Activated CD4-positive, alpha-beta T cell treated with anti-CD3 and anti-CD28 coated beads, Interleukin-2, amount 10 ng/mL, durations not matched to agents 24 days and 14 days (primary cell): ENCODE measurements around the gene RRAGC. TPM values are rescaled to one million over a fixed set of nuclear protein-coding genes. Genes with fewer than 3 reads are reported as not detected.
"Not testable (repeated sequence)": the region's sequence is repeated elsewhere in the genome, so short reads cannot be mapped to it uniquely, and the experiment has no call there.

Source experiments
- DNase-seq: peaks from one replicate; pipeline ENCODE4 v3.0.0; 2022
- H3K27ac Mint-ChIP-seq: one replicate; pipeline ENCODE4 v1.8.0; 2022; ENCODE audit warnings: mild to moderate bottlenecking, mixed read lengths
- H3K27me3 Mint-ChIP-seq: one replicate; pipeline ENCODE4 v1.8.0; 2022; ENCODE audit warnings: mixed read lengths
- H3K36me3 Mint-ChIP-seq: one replicate; pipeline ENCODE4 v1.8.0; 2022; ENCODE audit warnings: low read depth, mild to moderate bottlenecking, mixed read lengths
- H3K4me1 Mint-ChIP-seq: one replicate; pipeline ENCODE4 v1.8.0; 2021; ENCODE audit warnings: mixed read lengths
- H3K4me3 Mint-ChIP-seq: one replicate; pipeline ENCODE4 v1.8.0; 2022; ENCODE audit warnings: mild to moderate bottlenecking, moderate library complexity, mixed read lengths
- H3K9me3 Mint-ChIP-seq: one replicate; pipeline ENCODE4 v1.8.0; 2021; ENCODE audit warnings: mixed read lengths
- intact Hi-C: fragments of 100-400 bp; cut with micrococcal nuclease; formaldehyde crosslinking; loops from one replicate; pipeline ENCODE4 v1.15.1; 2023
- total RNA-seq: library from RNA; stranded (reverse); gene quantifications from 2 replicates; pipeline ENCODE4 v1.2.3, GENCODE V29; 2022

Gene RRAGC
- total RNA-seq, 1 donor from 2014 or later = 10.9 TPM

DNA sequence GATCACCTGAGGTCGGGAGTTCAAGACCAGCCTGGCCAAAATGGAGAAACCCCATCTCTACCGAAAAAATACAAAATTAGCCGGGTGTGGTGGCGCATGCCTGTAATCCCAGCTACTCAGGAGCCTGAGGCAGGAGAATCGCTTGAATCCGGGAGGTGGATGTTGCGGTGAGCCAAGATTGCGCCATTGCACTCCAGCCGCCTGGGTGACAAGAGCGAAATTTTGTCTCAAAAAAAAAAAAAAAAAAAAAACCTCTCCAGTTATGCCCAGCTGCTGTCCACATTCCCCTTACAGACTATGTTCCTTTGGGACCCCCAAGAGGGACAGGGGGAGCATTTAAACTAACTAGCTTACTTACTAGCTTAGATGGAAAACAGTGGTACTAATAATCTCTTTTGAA is 23.3 kb downstream of the RRAGC start:
- H3K27ac Mint-ChIP-seq, DNase-seq, H3K9me3 Mint-ChIP-seq, H3K4me3 Mint-ChIP-seq, intact Hi-C loops, H3K4me1 Mint-ChIP-seq: not testable (repeated sequence)
- Mint-ChIP-seq H3K27me3 (peaks cover 15% of the 10 kb centered on the region), H3K36me3 (peaks cover 18% of the 10 kb centered on the region)

GRCh38 chr1:38834937-38835827 is 24.4 kb downstream of the RRAGC start:
- intact Hi-C loops = no loop called here

DNA sequence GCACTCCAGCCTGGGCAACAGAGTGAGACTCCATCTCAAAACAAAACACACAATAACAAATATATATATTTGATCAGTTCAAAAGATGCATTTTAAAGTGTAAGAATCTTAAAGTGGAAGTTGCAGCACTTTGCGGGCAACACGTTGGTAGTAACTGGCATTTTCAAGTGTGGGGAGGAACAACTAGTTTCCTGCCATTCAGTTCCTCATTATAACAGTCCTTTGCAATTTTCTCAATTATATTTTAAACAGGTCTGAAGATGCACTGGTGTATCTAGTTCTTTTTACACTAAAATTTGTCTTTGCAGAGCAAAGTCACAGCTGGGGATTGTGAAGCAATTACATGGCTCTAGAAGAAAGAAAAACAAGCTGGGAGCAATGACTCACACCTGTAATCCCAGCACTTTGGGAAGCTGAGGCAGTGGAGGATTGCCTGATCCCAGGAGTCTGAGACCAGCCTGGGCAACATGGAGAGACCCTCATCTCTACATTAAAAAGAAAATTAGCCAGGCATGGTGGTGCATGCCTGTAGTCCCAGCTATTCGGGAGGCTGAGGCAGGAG is 25.3 kb downstream of the RRAGC start:
- Mint-ChIP-seq H3K4me3 (no peak overlapping the region), H3K27me3 (peaks cover 27% of the 10 kb centered on the region), H3K27ac (no peak overlapping the region), H3K4me1 (peaks cover 2% of the 10 kb centered on the region), H3K9me3 (no peaks in the 10 kb centered on the region), H3K36me3 (peaks cover 11% of the 10 kb centered on the region)
- DNase-seq = no peak
- intact Hi-C loops = no loop called here

More at GRCh38 chr1:38834937-38835827, 24.4 kb downstream of the RRAGC start:
- Mint-ChIP-seq H3K4me3 (no peak overlapping the region), H3K4me1 (peaks cover 2% of the 10 kb centered on the region), H3K9me3 (no peaks in the 10 kb centered on the region), H3K27ac (no peak overlapping the region), H3K36me3 (peaks cover 14% of the 10 kb centered on the region), H3K27me3 (peaks cover 20% of the 10 kb centered on the region)
- DNase-seq = peak; percentile 88

GRCh38 chr1:38833146-38833545 is 26.4 kb downstream of the RRAGC start:
- Mint-ChIP-seq H3K27me3 (peaks cover 31% of the 10 kb centered on the region), H3K4me1 (peaks cover 2% of the 10 kb centered on the region), H3K27ac (no peak overlapping the region), H3K36me3 (peaks cover 3% of the 10 kb centered on the region), H3K4me3 (no peak overlapping the region), H3K9me3 (no peaks in the 10 kb centered on the region)
- DNase-seq = no peak
- intact Hi-C loops = no loop called here

- no peak overlapping the region for H3K4me3 Mint-ChIP-seq
- DNase-seq = no peak
- H3K36me3 Mint-ChIP-seq = no peaks in the 10 kb centered on the region
- H3K4me1 Mint-ChIP-seq = peaks cover 2% of the 10 kb centered on the region
- no peaks in the 10 kb centered on the region for H3K9me3 Mint-ChIP-seq
- H3K27me3 Mint-ChIP-seq = peaks cover 31% of the 10 kb centered on the region
- intact Hi-C loops = no loop called here
- H3K27ac Mint-ChIP-seq = no peak overlapping the region
Measured at GRCh38 chr1:38832370-38832734, 27.2 kb downstream of the RRAGC start.

GRCh38 chr1:38831731-38832369 is 27.7 kb downstream of the RRAGC start:
- DNase-seq = no peak
- intact Hi-C loops = no loop called here
- Mint-ChIP-seq H3K4me1 (peaks cover 2% of the 10 kb centered on the region), H3K4me3 (no peak overlapping the region), H3K27me3 (peaks cover 34% of the 10 kb centered on the region), H3K9me3 (no peaks in the 10 kb centered on the region), H3K36me3 (no peaks in the 10 kb centered on the region), H3K27ac (no peak overlapping the region)

- Mint-ChIP-seq H3K9me3 (no peaks in the 10 kb centered on the region), H3K4me3 (no peak overlapping the region), H3K27me3 (peaks cover 40% of the 10 kb centered on the region), H3K36me3 (no peaks in the 10 kb centered on the region), H3K27ac (no peak overlapping the region), H3K4me1 (no peaks in the 10 kb centered on the region)
- DNase-seq = no peak
- intact Hi-C loops = no loop called here
Measured at GRCh38 chr1:38829368-38829767, 30.2 kb downstream of the RRAGC start.

DNA sequence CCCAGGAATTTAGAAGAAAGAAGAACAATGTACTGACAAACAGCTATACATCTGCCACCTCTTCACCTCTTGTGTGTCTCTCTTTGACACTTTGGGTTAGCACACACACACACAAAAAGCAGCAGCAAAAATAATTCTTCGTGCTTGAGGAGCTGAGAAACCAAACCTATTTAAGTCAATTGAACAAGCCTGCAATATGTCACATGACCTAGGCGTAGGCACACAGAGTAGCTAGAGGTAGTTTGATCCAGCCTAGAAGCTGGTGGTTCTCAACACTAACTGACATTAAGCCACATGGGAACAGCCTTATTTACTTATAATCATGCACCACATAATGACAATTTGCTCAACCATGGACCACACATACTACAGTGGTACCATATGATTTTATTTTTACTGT is 32.3 kb downstream of the RRAGC start:
- Mint-ChIP-seq H3K27ac (no peak overlapping the region), H3K4me3 (no peak overlapping the region), H3K4me1 (no peaks in the 10 kb centered on the region), H3K36me3 (no peaks in the 10 kb centered on the region), H3K27me3 (peaks cover 31% of the 10 kb centered on the region), H3K9me3 (no peaks in the 10 kb centered on the region)
- DNase-seq = no peak
- intact Hi-C loops = no loop called here

- no peak for DNase-seq
- Mint-ChIP-seq H3K9me3 (no peaks in the 10 kb centered on the region), H3K36me3 (no peaks in the 10 kb centered on the region), H3K4me3 (no peak overlapping the region), H3K27me3 (peaks cover 31% of the 10 kb centered on the region), H3K4me1 (no peaks in the 10 kb centered on the region), H3K27ac (no peak overlapping the region)
- intact Hi-C loops = no loop called here
Measured at GRCh38 chr1:38826886-38827285, 32.7 kb downstream of the RRAGC start.

GRCh38 chr1:38826262-38826661 is 33.3 kb downstream of the RRAGC start:
- no peak for DNase-seq
- intact Hi-C loops = no loop called here
- Mint-ChIP-seq H3K4me1 (no peaks in the 10 kb centered on the region), H3K4me3 (no peak overlapping the region), H3K27me3 (peaks cover 37% of the 10 kb centered on the region), H3K36me3 (no peaks in the 10 kb centered on the region), H3K9me3 (no peaks in the 10 kb centered on the region), H3K27ac (no peak overlapping the region)

- Mint-ChIP-seq H3K4me3 (no peak overlapping the region), H3K36me3 (no peaks in the 10 kb centered on the region), H3K4me1 (peaks cover 2% of the 10 kb centered on the region), H3K9me3 (no peaks in the 10 kb centered on the region), H3K27me3 (peaks cover 52% of the 10 kb centered on the region), H3K27ac (no peak overlapping the region)
- no peak for DNase-seq
- intact Hi-C loops = no loop called here
Measured at GRCh38 chr1:38820860-38821259, 38.7 kb downstream of the RRAGC start.

GRCh38 chr1:38819516-38819915 is 40.1 kb downstream of the RRAGC start:
- Mint-ChIP-seq H3K9me3 (no peaks in the 10 kb centered on the region), H3K27ac (no peak overlapping the region), H3K4me3 (no peak overlapping the region), H3K4me1 (peaks cover 3% of the 10 kb centered on the region), H3K36me3 (no peaks in the 10 kb centered on the region), H3K27me3 (peaks cover 59% of the 10 kb centered on the region)
- DNase-seq = no peak
- intact Hi-C loops = loop anchor here (5.0 kb wide), 1 partner anchor 772 kb away; the partner anchor contains the start of gene POU3F1

- intact Hi-C loops = loop anchor here (5.0 kb wide), 1 partner anchor 772 kb away; the partner anchor contains the start of gene POU3F1
Measured at GRCh38 chr1:38819040-38819439, 40.5 kb downstream of the RRAGC start.

More at GRCh38 chr1:38819040-38819439, 40.5 kb downstream of the RRAGC start:
- Mint-ChIP-seq H3K4me1 (peaks cover 3% of the 10 kb centered on the region), H3K36me3 (no peaks in the 10 kb centered on the region), H3K27me3 (peaks cover 62% of the 10 kb centered on the region), H3K27ac (no peak overlapping the region), H3K4me3 (no peak overlapping the region), H3K9me3 (no peaks in the 10 kb centered on the region)
- no peak for DNase-seq
